ENCODE data around the gene BRSK2.

Gene BRSK2

DNA sequence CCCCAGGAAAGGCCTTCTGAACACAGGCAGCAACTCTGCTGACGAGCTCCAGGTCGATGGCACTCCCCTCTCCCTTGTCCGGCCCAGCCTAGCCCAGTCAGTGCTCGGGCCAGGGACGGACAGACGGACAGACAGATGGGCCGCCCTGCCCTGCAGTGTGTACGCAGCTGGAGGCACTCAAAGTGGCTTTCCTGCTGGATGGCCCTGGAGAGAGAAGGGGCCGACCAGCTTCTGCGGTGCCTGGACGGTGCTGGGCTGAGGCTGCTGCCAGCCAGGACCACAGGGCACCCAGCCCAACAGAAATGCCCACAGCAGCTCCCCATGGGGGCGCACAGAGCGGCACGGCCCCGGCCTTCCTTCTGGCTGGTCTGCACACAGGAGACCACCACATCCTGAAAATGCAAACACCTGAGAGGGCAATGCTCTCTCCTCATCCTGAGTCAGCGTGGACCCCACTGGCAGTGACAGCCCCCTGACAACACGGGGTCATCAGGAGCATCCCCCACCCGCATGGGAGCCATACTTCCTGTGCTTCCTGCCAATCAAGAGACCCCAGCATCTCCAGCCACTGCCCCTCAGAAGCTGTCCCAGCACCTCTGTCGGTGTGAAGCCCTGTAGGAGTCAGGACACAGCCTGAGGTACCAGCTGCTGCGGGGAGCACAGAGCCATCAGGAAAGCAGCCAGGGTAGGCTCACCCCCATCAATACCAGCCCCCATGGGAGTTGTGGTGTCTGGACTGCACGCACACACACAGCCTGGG lies 97.5 kb downstream of the BRSK2 start:
- DNase-seq (ENCODE audit: extremely low spot score, insufficient read length, low read depth) (no peak), FAIRE-seq (no peak)

DNA sequence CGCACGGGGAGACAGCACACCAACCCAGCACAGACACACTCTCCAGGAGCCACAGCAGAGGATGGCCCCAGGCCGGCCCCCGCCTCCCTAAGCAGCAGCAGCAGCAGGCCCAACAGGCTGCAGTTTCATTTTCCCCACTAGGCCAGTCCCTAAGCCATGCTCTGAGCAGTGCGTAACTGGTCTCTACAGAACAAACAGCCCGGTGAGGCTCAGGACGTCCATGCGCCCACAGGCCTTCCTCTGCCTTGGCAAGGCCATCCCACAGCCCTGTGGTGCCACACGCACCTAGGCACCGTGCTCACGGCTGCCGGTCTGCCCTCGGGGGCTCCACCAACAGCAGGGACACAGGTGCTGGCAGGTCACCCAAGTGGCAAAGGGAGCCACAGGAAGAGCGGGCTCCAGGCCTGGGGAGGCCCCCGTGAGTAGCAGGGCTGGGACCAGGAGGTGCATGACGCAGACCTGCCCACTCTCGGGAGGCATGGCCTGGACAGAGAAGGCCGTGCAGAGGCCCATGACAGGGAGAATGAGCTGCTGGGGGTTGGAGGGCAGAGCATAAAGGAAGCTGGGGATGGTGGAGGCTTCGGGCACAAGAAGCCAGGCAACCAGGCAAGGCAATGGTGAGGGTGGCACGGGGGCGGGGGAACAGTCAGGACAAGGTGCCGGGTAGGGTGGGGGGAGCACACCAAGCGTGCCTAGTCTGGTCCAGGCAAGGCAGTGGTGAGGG lies 98.3 kb downstream of the BRSK2 start:
- no peak for DNase-seq (ENCODE audit: extremely low spot score, insufficient read length, low read depth)
- no peak for FAIRE-seq

DNA sequence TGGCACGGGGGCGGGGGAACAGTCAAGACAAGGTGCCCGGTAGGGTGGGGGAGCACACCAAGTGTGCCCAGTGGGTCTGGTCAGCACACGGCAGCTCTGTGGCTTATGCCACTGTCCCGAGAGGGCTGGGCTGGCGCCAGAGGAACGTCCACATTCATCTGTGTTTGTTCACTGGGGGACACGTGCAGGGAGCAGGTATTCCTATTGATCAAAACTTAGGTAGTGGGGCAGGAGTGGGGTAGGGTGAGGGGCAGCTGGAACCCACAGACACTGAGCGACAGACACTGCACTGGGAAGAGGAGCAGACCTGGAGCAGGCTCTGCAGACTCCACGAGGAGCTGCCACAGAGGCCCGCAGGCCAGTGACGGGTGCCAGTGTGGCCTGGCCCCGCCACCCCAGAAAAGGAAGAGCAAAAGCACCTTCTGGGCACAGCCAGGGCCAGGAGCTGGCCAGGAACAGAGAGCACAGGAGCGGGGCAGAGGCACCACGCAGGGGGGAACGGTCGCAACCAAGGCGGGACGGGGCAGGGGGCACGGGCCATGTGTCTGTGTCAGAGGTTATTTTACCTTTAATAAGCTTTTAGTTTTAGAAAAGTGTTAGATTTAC lies 98.9 kb downstream of the BRSK2 start:
- FAIRE-seq: no peak
- DNase-seq (ENCODE audit: extremely low spot score, insufficient read length, low read depth): no peak

DNA sequence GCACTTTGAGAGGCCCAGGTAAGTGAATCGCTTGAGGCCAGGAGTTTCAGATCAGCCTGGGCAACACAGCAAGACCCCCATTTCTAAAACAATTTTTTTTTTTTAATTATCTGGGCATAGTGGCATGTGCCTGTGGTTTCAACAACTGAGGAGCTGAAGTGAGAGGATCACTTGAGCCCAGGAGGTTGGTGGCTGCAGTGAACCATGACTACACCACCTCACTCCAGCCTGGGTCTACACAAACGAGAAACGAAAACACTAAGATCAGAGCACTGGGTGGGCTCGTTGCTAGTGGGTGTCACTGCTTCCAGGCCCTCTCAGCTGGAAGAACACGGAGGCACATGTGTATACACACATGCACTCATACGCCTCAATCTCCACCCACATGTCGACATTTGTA lies 100.9 kb downstream of the BRSK2 start:
- DNase-seq (ENCODE audit: extremely low spot score, insufficient read length, low read depth) (no peak), FAIRE-seq (no peak)

DNA sequence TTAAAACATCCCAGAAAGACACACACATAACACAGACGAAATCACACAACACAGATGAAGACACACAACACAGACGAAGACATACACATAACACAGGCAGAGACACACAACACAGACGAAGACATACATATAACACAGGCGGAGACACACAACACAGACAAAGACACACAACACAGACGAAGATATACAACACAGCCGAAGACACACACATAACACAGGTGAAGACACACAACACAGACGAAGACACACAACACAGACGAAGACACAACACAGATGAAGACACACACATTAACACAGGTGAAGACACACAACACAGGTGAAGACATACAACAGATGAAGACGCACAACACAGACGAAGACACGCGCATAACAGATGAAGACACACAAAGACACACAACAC lies 101.6 kb downstream of the BRSK2 start:
- no peak for DNase-seq (ENCODE audit: extremely low spot score, insufficient read length, low read depth)
- no peak for FAIRE-seq

DNA sequence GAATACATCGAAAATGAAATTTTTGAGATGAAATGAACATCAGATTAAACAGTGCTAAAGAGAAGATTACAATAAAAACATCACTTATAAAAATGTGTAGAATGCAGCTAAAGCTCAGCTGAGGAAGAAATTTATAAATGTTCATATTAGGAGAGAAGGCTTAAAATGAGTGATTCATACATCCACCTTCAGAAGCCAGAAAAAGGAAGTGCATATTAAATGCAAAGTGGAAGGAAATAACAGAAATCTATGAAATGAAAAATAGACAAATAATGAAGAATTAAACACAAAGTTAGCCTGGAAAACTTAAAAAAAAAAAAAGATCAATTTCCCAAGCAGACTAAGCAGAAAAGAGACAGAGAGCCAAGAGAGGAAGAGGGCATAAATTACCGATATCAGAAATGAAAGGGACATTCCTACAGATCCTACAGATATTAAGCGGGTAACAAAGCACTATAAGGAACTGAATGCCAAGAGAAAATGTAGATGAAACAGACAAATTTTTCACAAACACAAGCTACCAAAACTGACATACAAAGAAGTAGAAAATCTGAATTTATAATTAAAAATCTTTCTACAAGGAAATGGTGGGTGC lies 104.0 kb downstream of the BRSK2 start:
- no peak for DNase-seq (ENCODE audit: extremely low spot score, insufficient read length, low read depth)
- no peak for FAIRE-seq

DNA sequence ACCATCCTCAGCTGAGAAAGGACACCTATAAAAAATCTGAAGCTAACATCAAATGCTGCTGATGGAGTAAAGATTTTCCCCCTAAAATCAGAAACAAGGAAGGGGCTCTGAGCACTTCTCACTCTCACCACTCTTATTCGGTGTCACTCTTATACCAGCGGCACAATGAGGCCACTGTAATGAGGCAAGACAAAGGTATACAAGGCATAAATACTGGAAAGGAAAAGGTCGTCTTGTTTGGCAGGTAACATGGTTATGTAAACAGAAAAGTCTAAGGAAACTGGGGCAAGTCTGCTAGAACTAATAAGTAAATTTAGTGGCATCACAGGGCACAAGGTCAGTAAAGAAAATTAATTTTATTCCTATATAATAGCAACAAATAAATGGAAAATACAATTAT lies 104.9 kb downstream of the BRSK2 start:
- FAIRE-seq (no peak), DNase-seq (ENCODE audit: extremely low spot score, insufficient read length, low read depth) (no peak)

DNA sequence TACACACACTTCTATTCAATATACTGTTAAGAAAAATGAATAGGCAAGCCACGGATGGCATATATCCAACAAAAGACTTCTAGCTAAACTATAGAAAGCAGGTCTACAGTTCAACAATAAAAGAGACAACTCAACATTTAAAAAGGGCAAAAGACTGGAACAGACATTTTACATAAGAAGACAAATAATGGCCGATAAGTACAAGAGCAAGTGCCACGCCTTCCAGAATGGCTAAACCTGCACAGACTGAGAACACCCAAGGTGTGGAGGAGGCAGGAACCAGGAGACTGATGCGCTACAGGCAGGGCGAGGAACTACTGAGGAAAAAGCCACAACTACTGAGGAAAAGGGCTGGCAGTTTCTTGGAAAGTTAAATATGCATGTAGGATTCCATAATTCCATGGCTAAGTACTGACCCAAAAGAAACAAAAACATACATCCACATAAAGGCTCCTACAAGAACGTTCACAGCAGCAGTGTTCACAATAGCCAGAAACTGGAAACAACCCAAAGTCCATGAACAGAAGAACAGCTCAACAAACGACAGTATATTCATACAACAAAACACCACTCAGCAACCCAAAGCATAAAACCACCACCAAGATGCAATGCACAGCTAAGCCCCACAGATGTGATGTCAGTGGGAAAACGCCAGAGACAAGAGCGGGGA lies 106.5 kb downstream of the BRSK2 start:
- FAIRE-seq (no peak), DNase-seq (ENCODE audit: extremely low spot score, insufficient read length, low read depth) (no peak)

DNA sequence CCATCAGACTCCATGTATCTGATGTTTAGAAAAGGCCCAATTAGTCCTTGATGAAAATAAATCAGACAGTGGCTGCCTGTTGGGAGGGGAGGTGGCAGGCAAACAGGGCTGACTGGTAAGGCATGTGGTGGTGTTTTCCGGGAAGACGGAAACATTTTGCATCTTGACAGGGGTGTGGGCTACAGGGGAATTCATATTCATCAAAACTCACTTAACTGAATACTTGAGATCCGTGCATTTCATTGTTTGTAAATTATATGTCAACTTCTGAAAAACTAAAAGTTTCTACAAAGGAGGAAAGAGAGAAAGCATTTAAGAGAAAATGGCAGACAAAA lies 107.0 kb downstream of the BRSK2 start:
- DNase-seq (ENCODE audit: extremely low spot score, insufficient read length, low read depth): no peak
- FAIRE-seq: no peak

DNA sequence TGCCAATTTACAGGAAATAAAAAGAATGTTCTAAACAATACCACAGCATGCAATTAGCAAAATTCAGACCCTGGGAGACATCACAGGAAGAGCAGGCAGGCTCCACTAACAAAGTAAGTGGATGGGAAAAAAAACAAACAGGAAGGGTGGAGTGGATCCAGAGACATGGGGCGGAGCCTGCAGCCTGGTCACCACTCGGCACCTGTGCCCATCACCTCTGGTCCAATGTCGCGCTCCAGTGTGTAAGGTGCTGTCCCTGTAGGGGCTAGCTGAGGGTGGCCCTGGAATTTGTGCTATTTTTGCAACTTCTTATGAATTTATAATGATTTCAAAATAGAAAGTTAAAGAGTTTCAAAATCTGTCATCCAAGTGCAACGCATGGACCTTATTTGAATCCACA lies 107.9 kb downstream of the BRSK2 start:
- no peak for DNase-seq (ENCODE audit: extremely low spot score, insufficient read length, low read depth)
- no peak for FAIRE-seq

DNA sequence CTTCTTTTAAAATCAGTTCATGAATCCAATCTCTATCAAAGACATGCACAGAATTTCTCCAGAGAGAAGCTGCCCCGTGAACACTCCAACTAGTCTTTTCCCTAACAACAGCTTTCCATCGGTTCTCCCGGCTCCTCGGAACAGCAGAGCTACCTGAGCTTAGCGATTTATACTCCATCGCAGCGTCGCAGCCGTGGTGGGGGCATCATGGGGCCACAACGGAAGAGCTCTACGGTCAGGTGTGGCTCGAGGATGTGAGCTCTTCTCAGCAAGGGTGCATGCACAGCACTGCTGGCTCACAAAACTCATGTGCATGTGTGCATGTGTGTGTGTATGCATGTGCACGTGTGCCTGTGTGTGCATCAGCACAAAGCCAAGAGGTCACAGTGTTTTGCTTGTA lies 108.5 kb downstream of the BRSK2 start:
- FAIRE-seq (no peak), DNase-seq (ENCODE audit: extremely low spot score, insufficient read length, low read depth) (no peak)

DNA sequence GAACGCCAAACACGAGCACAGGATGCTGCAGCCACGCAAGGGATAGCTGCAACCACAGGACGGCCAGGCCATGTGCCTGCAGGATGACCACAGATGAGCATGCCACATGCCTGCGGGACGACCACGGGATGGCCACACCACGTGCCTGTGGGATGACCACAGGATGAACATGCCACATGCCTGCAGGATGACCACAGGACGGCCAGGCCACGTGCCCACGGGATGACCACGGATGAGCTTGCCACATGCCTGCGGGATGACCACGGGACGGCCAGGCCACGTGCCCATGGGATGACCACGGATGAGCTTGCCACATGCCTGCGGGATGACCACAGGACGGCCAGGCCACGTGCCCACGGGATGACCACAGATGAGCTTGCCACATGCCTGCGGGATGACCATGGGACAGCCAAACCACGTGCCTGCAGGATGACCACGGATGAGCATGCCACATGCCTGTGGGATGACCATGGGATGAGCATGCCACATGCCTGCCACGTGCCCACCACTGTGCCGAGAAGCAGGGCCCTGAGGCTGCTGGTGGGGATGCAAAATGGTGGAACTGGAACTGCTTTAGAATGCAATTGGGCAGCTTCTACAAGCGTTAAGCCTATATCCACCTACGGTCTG lies 109.6 kb downstream of the BRSK2 start:
- FAIRE-seq (no peak), DNase-seq (ENCODE audit: extremely low spot score, insufficient read length, low read depth) (no peak)

DNA sequence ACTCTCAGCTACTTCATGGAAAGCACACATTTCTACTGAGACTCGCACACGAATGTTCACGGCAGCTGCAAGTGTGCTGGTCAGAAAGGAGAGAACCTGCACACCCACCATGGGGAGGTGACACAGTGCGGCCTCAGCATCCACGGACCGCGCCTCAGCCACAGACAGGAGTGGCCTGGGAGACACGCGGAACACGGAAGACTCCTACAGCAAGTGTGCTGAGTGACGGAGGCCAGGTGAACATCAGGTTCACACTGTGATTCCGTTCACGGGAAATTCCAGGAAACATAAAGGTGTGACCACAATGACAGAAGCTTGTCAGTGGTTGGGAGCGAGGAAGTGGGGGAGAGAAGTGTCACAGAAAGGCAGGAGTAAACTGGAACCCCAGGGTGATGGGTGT lies 110.2 kb downstream of the BRSK2 start:
- FAIRE-seq: no peak
- no peak for DNase-seq (ENCODE audit: extremely low spot score, insufficient read length, low read depth)

DNA sequence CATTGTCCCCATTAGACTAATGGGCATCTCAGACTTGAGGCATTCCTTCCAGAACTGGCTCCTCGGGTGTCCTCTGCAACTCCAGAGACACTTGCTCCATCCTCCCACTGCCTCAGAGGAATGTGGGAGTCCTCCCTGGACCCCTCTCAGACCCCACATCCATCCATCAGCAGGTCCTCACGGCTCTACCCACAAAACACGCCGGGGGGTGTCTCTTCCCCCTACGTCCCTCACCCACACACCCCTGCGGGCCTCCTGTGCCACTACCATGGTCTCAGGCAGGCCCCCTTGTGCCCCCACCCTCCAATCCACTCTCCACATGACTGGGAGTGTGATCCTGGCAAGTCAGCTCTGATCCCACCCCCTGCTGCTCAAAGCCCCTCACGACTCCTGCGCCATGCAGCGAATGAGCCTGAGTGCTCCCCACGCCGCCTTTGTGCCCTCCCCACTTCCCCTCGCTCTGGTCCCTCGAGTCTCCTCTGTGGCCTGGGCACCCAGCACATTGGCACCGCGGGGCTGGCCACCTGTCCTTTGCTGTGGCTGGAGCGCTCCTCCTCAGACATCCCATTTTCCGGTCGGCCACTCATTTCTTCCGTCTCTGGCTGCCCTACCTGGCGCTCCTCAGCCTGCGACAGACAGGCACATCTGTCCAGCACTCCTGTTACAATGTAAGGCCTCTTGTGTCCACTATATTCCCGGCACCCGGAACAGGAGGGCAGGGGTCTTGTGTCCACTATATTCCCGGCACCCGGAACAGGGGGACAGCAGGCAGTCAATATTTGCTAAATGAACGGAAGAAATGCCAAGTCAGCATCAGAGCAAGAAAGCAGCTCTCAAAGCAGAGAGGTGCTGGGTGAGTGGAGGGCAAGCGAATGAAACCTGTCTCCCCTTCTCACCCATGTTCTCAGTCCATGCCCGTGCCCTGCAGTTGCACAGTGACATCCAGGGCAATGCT lies 111.0 kb downstream of the BRSK2 start:
- no peak for DNase-seq (ENCODE audit: extremely low spot score, insufficient read length, low read depth)

DNA sequence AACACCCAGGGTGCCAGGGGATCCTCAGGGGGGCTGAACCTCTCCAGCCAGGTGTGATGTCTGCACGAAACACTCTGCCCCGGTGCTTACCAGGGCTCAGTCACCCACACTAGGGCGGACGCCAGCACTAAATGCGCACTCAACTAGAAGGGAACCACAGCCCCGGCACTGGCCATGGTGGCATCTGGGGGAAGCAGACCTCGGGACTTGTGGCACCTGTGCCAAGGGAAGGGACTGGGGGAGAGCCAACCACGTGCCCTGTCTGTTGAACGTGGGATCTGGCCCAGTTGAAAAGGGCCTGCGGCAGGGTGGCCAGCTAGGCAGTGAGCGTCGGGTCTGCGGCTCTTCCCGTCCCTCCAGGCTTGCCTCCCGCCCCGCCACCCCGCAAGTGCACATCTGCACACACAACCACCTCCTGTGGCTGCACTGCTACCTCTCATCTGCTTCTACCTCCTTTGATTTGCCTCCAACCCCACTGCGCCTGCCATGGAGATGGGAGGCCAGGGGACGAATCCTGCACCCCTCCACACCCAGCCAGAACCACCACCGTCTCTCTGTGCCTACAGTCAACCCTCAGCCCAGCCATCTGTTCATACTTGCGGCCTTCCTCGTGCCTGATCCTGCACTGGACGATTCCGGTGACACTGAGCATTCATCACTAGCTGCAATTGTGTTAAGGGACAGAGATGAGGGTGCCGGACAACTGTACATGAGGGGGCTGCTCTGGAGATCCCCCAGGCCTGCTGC lies 111.9 kb downstream of the BRSK2 start:
- DNase-seq (ENCODE audit: extremely low spot score, insufficient read length, low read depth): no peak
- no peak for FAIRE-seq

More for the DNA sequence above, 111.0 kb downstream of the BRSK2 start:
- no peak for FAIRE-seq

DNA sequence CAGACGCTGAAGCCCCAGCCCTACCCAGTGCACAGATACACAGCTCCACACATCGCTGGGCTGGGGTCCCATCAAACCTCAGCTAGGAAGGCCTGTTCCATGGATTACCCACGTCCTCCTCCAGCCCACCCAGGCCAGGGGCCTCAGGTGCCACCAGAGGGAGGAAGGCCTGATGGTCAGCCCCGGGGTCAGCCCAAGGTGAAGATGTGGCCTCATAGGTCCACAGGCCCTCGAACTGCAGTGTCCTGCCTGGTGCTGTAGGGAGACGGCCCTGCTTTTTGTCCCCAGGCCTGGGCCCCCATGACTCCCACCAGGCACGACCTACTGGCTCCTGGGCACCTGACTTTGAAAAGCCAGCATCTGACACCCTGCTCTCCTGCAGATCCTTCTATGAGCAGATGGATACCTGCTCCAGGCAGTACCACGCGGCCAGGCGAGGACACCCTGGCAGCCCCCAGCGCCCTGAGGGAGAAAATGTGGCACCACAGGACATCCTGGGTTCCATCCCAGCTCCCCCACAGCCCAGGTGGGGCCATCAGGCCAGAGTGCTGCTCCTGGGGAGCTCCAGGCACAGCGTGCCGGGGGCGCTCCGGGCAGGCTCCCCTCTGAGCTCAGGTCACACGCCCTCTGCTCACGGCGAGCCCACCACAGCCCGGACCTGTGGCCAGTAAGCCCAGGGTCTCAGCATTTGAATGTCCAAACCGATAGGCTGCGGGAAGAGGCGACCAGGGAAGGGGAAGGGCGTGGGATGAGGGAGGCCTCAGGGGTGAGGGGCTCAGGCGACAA lies 112.6 kb downstream of the BRSK2 start:
- DNase-seq (ENCODE audit: extremely low spot score, insufficient read length, low read depth) (no peak), FAIRE-seq (no peak)

DNA sequence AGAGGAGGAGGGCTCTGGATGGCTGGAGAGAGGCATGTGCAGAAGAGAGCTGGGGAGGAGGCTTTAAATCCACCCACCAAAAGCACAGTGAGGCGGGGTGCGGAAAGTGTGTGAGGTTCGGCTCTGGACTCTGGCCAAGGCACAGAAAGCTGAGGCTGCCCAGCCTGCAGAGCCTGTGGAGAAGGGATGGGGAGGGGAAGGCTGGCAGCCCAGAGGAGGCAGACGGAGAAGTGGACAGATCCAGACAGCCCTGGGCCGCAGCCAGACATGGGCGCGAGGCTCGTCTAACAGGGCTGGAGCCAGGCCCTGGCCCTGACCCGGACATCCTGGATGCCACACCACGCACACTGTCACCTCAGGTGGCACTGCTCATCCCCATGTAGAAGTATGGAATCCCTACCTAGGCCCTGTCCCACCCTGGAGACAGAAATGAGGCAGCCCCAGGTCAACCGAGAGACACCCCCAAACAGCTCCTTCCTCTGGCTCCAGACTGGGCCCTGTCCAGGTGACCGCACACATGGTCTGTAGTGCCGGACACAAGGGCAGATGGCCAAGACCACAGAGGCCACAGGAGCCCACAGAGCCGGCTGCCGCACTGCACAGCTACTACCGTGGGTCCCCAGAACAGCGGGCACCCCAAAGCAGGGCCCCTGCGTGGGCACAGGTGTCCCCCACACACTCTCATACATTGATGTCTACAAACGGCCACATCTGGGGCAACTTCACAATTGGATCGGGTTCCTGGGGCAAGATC lies 113.4 kb downstream of the BRSK2 start:
- DNase-seq (ENCODE audit: extremely low spot score, insufficient read length, low read depth) (no peak), FAIRE-seq (no peak)
